H1 (cell line): ENCODE results near the gene MTR. TPM values are rescaled to one million over a fixed set of nuclear protein-coding genes. Genes with fewer than 3 reads are reported as not detected.

Experiments used
- CBX8 ChIP-seq: fragments of 300-800, 300-1000 bp; sonication (generic); IDR thresholded peaks from 2 replicates; pipeline ENCODE4 v1.7.1; 2016; ENCODE audit warnings: low read depth, low read length, borderline replicate concordance
- E2F6 ChIP-seq: IDR thresholded peaks from 2 replicates; pipeline ENCODE4 v1.6.1; 2012; ENCODE audit warnings: inconsistent platforms
- SIX5 ChIP-seq: IDR thresholded peaks from 2 replicates; pipeline ENCODE4 v1.6.1; 2011; ENCODE audit warnings: mild to moderate bottlenecking, low read depth, low read length
- polyA plus RNA-seq, 7 experiments: library from polyadenylated mRNA; depleted of rRNA in 3 of 7; stranded (reverse) in 5 of 7; unstranded in 2 of 7; fragments of >200 nt in 5 of 7; fragments of 200-250 nt in 2 of 7; gene quantifications; 1 replicate in 5 of 7; 2 replicates in 1 of 7; 4 replicates in 1 of 7; pipeline versions ENCODE4 v1.2.1 to v1.2.3, GENCODE V29; 2011 to 2013; ENCODE audit warnings: missing spikeins in 2 of 7, mixed read lengths in 2 of 7
- total RNA-seq: library from RNA; stranded (reverse); fragmentation: NEBNext Ultra II Directional; extraction: Animal tissue kit (Norgen Biotek cat#: 25700); gene quantifications from 2 replicates; pipeline ENCODE4 v1.2.1, GENCODE V29; 2021
- TF ChIP-seq, protein P1 (sequence below): fragments of 300-600 bp; sonication (generic); IDR thresholded peaks from 2 replicates; pipeline ENCODE4 v1.7.1; 2012; ENCODE audit warnings: low read length, moderate library complexity, mild to moderate bottlenecking, inconsistent platforms; ENCODE audit not compliant: insufficient replicate concordance

Gene MTR
- total and polyA plus RNA-seq, 2 of the 8 experiments (the other 6 are each of a cell fraction or from before 2014, with no cell fraction given), result 4.8 to 27.4 TPM

- TF ChIP-seq, protein P1, sequence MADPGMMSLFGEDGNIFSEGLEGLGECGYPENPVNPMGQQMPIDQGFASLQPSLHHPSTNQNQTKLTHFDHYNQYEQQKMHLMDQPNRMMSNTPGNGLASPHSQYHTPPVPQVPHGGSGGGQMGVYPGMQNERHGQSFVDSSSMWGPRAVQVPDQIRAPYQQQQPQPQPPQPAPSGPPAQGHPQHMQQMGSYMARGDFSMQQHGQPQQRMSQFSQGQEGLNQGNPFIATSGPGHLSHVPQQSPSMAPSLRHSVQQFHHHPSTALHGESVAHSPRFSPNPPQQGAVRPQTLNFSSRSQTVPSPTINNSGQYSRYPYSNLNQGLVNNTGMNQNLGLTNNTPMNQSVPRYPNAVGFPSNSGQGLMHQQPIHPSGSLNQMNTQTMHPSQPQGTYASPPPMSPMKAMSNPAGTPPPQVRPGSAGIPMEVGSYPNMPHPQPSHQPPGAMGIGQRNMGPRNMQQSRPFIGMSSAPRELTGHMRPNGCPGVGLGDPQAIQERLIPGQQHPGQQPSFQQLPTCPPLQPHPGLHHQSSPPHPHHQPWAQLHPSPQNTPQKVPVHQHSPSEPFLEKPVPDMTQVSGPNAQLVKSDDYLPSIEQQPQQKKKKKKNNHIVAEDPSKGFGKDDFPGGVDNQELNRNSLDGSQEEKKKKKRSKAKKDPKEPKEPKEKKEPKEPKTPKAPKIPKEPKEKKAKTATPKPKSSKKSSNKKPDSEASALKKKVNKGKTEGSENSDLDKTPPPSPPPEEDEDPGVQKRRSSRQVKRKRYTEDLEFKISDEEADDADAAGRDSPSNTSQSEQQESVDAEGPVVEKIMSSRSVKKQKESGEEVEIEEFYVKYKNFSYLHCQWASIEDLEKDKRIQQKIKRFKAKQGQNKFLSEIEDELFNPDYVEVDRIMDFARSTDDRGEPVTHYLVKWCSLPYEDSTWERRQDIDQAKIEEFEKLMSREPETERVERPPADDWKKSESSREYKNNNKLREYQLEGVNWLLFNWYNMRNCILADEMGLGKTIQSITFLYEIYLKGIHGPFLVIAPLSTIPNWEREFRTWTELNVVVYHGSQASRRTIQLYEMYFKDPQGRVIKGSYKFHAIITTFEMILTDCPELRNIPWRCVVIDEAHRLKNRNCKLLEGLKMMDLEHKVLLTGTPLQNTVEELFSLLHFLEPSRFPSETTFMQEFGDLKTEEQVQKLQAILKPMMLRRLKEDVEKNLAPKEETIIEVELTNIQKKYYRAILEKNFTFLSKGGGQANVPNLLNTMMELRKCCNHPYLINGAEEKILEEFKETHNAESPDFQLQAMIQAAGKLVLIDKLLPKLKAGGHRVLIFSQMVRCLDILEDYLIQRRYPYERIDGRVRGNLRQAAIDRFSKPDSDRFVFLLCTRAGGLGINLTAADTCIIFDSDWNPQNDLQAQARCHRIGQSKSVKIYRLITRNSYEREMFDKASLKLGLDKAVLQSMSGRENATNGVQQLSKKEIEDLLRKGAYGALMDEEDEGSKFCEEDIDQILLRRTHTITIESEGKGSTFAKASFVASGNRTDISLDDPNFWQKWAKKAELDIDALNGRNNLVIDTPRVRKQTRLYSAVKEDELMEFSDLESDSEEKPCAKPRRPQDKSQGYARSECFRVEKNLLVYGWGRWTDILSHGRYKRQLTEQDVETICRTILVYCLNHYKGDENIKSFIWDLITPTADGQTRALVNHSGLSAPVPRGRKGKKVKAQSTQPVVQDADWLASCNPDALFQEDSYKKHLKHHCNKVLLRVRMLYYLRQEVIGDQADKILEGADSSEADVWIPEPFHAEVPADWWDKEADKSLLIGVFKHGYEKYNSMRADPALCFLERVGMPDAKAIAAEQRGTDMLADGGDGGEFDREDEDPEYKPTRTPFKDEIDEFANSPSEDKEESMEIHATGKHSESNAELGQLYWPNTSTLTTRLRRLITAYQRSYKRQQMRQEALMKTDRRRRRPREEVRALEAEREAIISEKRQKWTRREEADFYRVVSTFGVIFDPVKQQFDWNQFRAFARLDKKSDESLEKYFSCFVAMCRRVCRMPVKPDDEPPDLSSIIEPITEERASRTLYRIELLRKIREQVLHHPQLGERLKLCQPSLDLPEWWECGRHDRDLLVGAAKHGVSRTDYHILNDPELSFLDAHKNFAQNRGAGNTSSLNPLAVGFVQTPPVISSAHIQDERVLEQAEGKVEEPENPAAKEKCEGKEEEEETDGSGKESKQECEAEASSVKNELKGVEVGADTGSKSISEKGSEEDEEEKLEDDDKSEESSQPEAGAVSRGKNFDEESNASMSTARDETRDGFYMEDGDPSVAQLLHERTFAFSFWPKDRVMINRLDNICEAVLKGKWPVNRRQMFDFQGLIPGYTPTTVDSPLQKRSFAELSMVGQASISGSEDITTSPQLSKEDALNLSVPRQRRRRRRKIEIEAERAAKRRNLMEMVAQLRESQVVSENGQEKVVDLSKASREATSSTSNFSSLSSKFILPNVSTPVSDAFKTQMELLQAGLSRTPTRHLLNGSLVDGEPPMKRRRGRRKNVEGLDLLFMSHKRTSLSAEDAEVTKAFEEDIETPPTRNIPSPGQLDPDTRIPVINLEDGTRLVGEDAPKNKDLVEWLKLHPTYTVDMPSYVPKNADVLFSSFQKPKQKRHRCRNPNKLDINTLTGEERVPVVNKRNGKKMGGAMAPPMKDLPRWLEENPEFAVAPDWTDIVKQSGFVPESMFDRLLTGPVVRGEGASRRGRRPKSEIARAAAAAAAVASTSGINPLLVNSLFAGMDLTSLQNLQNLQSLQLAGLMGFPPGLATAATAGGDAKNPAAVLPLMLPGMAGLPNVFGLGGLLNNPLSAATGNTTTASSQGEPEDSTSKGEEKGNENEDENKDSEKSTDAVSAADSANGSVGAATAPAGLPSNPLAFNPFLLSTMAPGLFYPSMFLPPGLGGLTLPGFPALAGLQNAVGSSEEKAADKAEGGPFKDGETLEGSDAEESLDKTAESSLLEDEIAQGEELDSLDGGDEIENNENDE, result no peak
- TF ChIP-seq E2F6 (no peak), CBX8 (no peak), SIX5 (no peak)
These were observed 35.5 kb downstream of the MTR start (continued) for GRCh38 chr1:236830560-236830959.
